Measurements from ENCODE around the gene RAB11B. TPM values are rescaled to one million over a fixed set of nuclear protein-coding genes. Genes with fewer than 3 reads are reported as not detected.
A peak's percentile ranks its signal among the peaks of the same experiment; 100 is the strongest.

RAB11B gene
- total and polyA plus RNA-seq, 2 of the 13 experiments (the other 11 are each of a cell fraction or from before 2014, with no cell fraction given), result 6.0 to 28.4 TPM

- no peak for TF ChIP-seq ZNF407 (CRISPR knock-in tag; IDR thresholded peaks at IDR 0.05; ENCODE audit: not compliant biosample characterization)
- TF ChIP-seq ZNF18 (CRISPR knock-in tag; IDR thresholded peaks at IDR 0.05; ENCODE audit: insufficient replicate concordance), result no peak
- no peak for TF ChIP-seq ZNF12 (CRISPR knock-in tag; IDR thresholded peaks at IDR 0.05)
- TF ChIP-seq BCL6 (CRISPR knock-in tag; IDR thresholded peaks at IDR 0.05), result no peak
- no peak; the same call in 1 of the 2 replicates for TF ChIP-seq ZNF772 (CRISPR knock-in tag; IDR thresholded peaks at IDR 0.05)
- TF ChIP-seq GTF2F1 (IDR thresholded peaks at IDR 0.05; ENCODE audit: low read length), result no peak
- no peak for TF ChIP-seq ZKSCAN5 (CRISPR knock-in tag; IDR thresholded peaks at IDR 0.05)
- no peak for TF ChIP-seq RBAK (CRISPR knock-in tag; IDR thresholded peaks at IDR 0.05)
- TF ChIP-seq RXRB (CRISPR knock-in tag; IDR thresholded peaks at IDR 0.05; ENCODE audit: borderline replicate concordance), result peak; percentile 21; the same call in 1 of the 2 replicates
- peak; percentile 99 for TF ChIP-seq TAF1 (CRISPR knock-in tag; IDR thresholded peaks at IDR 0.05)
- no peak for TF ChIP-seq GPN1 (CRISPR knock-in tag; IDR thresholded peaks at IDR 0.05; ENCODE audit: borderline replicate concordance)
- peak; percentile 95 for TF ChIP-seq USF2 (IDR thresholded peaks at IDR 0.05; ENCODE audit: low read depth, low read length)
- TF ChIP-seq USF2 (CRISPR knock-in tag; IDR thresholded peaks at IDR 0.05; ENCODE audit: borderline replicate concordance), result peak; percentile 87; the same call in 1 of the 2 replicates
- TF ChIP-seq SOX6 (IDR thresholded peaks at IDR 0.05), result no peak
- TF ChIP-seq SOX6 (CRISPR knock-in tag; IDR thresholded peaks at IDR 0.05), result peak; percentile 2; the same call in 1 of the 2 replicates
- TF ChIP-seq ZNF83 (CRISPR knock-in tag; IDR thresholded peaks at IDR 0.05; ENCODE audit: borderline replicate concordance), result no peak
Measured at GRCh38 chr19:8444677-8445487, 54.7 kb downstream of the RAB11B start, which contains the start of gene HNRNPM (continued).
